Activated CD8-positive, alpha-beta memory T cell treated with anti-CD3 and anti-CD28 coated beads, Interleukin-2, amount 50 U/mL, for 4 hours (primary cell): ENCODE results near the gene RFT1.

Source experiments
- DNase-seq: peaks from one replicate; pipeline ENCODE4 v3.0.0-alpha.2; 2020

Gene RFT1

GRCh38 chr3:53122933-53123305 lies 7.3 kb downstream of the RFT1 start:
- no peak for DNase-seq

GRCh38 chr3:53122255-53122932 lies 7.8 kb downstream of the RFT1 start:
- no peak for DNase-seq

- no peak for DNase-seq
Observed at GRCh38 chr3:53120336-53120735, 9.9 kb downstream of the RFT1 start.

- no peak for DNase-seq
Observed at GRCh38 chr3:53116956-53117355, 13.3 kb downstream of the RFT1 start.

- DNase-seq = no peak
Observed at GRCh38 chr3:53114412-53115074, 15.7 kb downstream of the RFT1 start.

- peak; percentile 81 for DNase-seq
Observed at GRCh38 chr3:53114011-53114400, 16.2 kb downstream of the RFT1 start.

DNA sequence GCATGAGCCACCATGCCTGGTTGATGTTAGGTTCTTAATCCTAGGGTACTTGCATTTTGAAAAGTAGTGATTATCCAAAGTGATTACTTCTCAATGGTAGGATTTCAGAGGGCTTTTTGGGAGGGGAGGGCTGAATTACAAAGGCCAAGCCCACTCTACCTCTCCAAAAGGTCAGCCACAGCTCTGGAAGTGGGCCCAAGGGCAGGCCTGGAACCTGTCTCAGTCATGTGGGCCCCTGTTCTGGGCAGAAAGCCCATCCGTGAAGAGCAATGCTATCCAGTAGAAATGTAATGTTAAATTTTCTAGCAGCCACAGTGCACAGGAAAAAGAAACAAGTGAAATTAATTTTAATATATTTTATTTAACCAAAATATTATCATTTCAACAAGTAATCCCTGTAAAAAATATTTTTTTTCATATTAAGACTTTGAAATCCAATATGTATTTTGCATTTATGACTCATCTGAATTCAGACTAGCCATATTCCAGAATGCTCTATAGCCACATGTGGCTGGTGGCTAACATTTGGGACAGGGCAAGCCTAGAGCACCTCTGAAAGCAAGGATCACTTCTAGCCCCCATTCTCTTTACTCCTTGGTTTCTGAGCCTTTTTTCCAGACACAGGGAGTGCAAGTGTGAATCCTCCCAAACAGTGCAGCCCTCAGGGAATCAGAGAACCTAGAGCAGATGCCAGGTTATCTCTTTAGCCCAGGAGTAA lies 16.8 kb downstream of the RFT1 start:
- DNase-seq = no peak

GRCh38 chr3:53111822-53112221 lies 18.4 kb downstream of the RFT1 start:
- DNase-seq = no peak

DNA sequence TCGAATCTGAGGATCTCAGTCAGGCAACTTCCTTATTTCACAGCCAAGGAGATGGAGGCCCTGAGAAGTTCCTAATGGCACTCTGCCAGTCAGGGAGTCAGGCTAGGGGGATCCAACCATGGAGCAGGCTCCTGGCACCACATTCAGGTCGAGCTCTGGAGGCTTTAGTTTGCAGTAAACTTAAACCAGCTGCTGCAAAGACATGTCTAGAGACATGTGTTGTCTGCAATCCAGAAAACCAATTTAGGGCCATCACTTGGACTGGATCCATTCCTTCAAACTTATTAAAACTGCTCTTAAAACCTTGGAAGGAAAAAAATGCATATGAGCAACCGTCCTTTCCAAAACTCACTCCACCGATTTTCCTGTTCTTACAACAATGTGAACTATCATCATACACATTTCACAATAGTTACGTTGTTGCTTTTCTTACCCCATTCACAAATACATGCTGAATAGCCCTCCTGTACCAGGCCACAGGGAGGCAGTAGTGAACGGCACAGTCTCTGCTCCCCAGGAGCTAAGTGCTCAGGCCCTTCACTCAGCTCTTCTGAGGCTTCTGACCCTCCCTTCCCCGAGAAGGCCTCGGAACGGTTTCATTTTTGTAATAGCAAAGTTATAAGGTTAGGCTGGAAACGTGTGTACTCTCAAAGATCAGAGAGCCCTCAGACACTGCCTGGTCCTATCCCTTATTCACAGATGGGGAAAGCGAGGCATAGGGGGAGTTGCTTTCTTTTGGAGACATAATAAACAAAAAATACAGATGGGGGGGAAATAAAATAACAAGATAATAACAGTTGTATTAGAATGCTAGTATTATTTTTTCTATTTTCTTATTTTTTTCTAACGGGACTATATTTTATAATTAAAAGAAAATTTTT lies 20.1 kb downstream of the RFT1 start:
- no peak for DNase-seq

DNA sequence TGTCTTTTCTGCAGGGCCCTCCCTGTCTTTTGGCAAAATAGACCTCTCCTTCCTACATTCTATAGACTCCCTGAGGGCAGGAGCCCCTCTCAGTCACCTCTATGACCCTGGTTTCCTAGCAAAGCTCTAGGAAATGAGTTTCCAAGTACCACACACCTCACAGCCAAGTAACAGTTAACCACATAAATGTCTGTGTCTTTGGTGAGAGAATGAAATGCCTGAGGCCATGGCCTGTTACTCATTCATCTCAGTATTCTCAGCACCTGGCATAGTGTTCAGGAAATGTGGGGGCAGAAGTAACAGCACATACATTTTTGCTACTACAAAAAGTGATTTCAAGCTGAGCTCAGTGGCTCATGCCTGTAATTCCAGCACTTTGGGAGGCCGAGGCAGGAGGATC lies 21.0 kb downstream of the RFT1 start:
- no peak for DNase-seq

DNA sequence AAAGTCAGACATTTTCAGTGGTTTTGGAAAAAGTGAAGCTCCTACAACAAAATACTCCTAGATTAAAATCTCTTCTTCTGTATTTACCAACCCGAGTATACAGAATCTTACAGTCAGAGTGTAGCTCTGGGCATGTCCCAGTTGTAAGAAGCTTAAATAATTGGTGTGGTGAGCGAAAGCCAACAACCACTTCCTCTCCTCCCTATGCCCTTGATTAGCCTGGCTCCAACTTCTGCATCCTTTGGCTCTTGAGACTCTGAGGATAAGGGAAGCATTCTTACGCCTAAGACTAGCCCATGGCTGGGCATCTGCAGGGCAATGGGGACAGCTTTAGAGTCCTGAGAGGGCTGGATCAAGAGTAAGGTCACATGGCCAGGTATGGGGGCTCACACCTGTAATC lies 25.5 kb downstream of the RFT1 start:
- DNase-seq = no peak

GRCh38 chr3:53103397-53104296 lies 26.6 kb downstream of the RFT1 start:
- no peak for DNase-seq

DNA sequence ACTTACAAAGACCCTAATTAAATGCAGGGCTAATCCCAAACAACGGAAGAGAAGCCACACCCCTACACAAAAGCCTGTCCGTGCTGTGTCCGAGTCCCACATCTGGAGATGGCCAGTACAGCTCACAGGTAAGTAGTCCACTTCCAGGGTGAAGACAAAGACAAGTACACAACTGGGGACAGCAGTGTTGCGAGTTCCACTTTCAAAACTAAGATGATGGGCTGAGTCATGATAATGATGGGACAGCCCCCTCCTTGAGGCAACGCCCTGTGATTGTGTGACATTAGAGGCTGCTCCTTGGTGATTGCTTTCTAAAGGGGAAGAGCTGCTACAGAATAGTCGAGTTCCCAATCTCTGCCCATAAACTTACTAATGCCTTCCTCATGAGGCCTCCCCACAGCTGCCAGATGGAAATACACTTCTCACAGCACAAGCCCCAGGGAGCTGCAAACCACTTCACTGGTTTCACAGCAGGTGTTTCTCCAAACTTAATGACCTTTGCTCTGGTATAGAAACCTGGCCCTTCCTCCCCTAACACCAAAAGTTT lies 27.6 kb downstream of the RFT1 start:
- no peak for DNase-seq

GRCh38 chr3:53101956-53102355 lies 28.3 kb downstream of the RFT1 start:
- DNase-seq = no peak

DNA sequence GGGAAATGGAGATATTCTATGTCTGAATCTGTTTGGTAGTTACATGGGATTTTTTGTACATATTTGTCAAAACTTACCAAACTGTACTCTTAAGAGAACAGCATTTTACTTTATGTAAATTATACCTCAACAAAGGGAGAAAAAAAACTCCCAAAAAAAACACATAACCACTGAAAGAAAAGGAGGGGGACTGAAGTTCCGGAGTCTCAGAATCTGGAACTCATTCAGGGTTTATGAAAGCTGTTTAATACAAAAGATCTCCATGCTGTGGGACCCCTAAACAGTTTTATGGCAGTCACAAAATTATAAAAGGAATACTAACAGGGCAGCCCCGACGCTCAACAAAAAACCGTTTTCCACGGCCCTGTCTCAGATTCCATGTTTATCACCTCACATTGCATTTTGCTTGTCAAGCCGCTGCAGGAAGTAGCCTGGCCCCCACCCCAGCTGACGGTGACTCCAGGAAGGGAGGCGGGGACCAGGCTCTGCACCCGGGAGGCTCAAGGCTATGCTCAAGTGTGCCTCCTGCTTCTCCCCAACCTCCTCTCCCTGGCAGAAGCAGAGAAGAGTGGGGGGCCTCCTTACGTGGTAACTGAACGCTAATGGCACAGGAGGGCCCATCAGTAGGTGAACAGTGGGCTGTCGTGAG lies 29.3 kb downstream of the RFT1 start:
- no peak for DNase-seq

DNA sequence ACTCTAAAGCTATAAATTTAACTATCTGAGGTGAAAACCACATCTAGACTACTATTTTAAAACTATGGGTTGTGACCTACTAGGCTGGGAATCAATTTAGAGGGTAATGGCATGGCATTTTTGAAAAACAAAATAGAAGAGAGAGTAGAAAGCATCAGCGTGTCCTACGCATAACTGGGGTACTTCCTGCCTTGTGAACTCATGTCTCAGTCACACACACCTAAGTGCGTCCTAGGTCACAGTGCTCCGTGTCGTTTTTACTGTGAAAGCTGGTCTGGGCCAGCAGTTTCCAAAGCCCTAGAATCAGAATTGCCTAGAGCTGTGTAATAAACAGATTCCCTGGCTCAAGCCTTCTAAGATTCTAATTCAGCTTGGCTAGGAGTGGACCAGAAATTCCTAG lies 32.3 kb downstream of the RFT1 start:
- no peak for DNase-seq

GRCh38 chr3:53092942-53093341 lies 37.3 kb downstream of the RFT1 start:
- DNase-seq = no peak

- no peak for DNase-seq
Observed at GRCh38 chr3:53092216-53092615, 38.0 kb downstream of the RFT1 start.

- no peak for DNase-seq
Observed at GRCh38 chr3:53091011-53091410, 39.2 kb downstream of the RFT1 start.

- no peak for DNase-seq
Observed at GRCh38 chr3:53089511-53089910, 40.7 kb downstream of the RFT1 start.

GRCh38 chr3:53085476-53085875 lies 44.8 kb downstream of the RFT1 start:
- no peak for DNase-seq
